Activated CD4-positive, CD25-positive, alpha-beta regulatory T cell treated with anti-CD3 and anti-CD28 coated beads, Interleukin-2, amount 50 U/mL, for 24 hours (primary cell): ENCODE measurements around the gene PLA2G4B.

Source experiments
- ATAC-seq, 2 donors: fragments of 150-1000 bp; cut with Tn5 transposase; one replicate each; pipeline ENCODE4 v1.10.0; 2021; ENCODE audit warnings: mild to moderate bottlenecking in 1 of 2, moderate library complexity in 1 of 2

PLA2G4B gene

DNA sequence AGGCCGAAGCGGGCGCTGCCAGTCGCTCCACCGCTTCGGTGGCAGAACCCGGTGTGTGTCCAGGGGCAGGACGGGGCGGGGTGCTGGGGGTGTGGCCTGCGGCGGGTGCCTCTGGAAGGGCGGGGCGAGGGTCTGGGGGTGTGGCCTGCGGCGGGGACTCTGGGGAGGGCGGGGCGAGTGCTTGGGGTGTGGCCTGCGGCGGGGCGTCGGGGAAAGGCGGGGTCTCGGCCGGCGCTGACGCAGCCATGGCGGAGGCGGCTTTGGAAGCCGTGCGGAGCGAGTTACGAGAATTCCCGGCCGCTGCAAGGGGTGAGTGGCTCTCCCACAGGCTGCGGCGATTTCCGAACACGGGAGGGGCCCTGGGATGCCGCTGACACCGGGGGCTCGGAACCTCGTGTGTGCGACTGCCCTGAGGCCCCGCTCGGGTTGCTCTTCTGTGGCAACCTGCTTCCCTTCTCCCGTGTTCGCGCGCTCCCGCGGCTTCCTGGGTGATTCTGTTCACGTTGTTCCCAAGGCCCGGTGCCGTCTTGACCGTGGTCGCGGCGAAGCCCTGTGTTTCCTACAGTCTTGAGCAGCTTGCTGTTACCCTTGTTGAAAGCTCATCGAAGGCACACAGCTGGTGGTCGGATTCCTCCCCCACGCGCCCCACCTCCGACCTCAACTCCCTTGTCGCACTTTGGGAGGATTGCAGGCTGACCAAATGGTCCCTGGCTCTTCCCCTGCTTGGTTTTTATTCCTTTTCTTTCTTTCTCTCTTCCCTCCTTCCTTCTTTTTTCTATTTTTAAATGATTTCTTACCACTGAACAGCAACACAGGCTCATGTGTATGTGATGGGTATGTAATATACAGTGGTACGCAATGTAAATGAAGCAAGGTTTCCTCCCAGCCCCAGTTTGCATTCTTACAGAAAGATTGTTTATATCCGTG, 10.5 kb upstream of the PLA2G4B start, which contains the start of gene JMJD7:
JMJD7 (plus strand) TSS at position 213 of the 927 bp plus-strand sequence; CDS start at position 246, 33 bp downstream.
- peak; percentile 87 to 90 for ATAC-seq

- no peak for ATAC-seq
Observed at GRCh38 chr15:41828807-41829141, 9.9 kb upstream of the PLA2G4B start.

DNA sequence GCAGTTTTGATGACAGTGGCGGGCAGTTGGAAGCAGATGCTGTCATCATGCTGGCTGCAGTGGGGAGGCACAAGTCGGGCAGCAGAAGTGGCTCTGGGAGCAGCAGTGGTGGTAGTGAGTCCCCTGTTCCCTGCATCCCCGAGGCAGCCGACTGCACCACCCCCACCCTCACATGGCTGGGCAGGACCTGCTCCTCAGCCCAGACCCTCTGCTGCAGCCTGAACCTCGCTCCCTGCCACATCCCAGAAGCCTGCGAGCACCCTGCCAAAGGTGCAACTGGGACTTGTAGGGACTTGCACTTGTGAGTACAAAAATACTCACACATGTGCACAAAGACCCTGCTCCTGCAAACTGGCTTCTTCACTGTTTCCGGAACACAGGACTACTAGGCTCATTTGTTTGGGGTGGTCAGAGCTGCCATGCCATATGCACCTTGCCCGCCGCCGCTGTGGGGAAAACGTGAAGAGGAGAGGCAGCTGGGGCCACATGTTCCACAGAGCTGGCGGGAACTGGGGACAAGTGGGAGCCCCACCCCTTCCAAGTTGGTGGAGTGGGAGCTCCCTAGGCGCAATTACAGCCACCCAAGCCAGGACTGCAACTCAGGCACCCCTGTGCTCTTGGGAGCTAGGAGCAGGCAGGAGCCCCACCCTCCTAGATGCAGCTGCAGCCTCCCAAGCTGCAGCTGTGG, 8.5 kb upstream of the PLA2G4B start:
- no peak for ATAC-seq

DNA sequence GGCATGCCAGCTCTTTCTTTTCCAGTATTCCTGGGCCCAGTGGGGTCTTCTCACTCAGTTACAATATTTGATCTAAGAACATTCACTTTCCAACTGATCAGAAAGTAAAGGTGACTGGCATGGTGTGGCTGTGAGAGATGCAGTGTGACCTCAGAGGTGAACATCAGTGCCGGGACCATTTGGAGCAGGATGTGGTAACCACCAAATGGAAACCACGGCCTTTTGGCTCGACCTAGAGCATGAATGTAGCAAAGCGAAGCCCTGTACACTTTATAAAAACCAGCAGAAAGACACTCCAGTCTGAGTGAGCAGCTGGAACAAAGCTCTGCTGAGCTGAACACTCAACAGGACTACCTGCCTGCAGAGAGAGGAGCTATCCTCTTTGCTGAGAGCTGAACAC, 7.4 kb upstream of the PLA2G4B start:
- peak; percentile 31 to 32 for ATAC-seq

DNA sequence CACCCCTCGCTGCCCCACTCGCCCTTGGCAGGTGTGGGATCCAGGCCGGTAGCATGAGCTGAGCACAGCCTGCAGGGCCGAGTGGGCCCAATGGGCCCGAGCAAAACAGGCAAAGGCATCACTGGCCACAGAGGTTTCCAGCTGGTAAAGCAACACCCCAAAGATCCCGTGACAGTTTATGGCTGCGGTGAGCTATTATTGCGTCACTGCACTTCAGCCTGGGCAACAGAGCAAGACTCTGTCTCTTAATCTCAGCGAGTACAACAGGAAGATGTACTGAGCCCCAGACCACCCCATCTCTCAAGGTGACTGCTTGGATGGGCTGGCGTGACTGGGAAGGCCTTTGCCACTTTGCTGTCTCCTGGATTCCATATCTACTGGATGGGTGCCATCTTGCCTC, 6.4 kb upstream of the PLA2G4B start:
- ATAC-seq, result no peak

DNA sequence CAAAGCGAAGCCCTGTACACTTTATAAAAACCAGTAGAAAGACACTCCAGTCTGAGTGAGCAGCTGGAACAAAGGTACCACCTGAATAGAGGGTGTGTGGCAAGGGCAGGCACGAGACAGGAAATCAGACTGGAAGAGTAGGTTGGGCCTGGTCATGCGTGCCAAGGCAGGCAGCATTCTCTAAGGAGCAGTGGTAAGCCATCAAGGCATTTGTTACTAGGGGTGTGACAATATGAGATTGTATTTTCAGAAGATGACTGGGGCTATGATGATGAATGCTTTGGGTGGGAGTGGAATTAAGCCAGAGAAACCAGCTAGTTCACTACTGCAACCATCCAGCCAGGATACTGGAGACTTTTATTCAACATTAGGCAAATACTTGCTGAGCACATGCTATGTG, 5.8 kb upstream of the PLA2G4B start:
- peak in 1 of 2 donors; percentile 21 for ATAC-seq

- ATAC-seq, result no peak
Observed at GRCh38 chr15:41834096-41834495, 4.6 kb upstream of the PLA2G4B start.

DNA sequence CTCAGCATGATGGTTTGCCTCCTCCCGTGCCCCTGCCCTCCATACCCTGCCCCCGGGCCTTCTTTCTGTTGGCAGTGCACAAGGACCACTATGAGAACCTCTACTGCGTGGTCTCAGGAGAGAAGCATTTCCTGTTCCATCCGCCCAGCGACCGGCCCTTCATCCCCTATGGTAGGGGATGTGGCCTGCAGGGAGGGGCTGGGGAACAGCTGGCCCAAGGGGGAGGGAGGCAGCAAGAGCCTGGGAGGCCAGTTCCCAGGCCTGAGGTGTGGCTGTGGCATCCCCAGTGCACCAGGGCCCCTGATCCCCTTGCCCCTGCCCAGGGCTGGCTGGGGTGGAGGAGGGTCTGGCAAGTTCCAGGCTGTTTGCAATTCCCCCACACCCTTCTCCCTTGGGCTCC, 2.6 kb upstream of the PLA2G4B start:
- no peak for ATAC-seq

DNA sequence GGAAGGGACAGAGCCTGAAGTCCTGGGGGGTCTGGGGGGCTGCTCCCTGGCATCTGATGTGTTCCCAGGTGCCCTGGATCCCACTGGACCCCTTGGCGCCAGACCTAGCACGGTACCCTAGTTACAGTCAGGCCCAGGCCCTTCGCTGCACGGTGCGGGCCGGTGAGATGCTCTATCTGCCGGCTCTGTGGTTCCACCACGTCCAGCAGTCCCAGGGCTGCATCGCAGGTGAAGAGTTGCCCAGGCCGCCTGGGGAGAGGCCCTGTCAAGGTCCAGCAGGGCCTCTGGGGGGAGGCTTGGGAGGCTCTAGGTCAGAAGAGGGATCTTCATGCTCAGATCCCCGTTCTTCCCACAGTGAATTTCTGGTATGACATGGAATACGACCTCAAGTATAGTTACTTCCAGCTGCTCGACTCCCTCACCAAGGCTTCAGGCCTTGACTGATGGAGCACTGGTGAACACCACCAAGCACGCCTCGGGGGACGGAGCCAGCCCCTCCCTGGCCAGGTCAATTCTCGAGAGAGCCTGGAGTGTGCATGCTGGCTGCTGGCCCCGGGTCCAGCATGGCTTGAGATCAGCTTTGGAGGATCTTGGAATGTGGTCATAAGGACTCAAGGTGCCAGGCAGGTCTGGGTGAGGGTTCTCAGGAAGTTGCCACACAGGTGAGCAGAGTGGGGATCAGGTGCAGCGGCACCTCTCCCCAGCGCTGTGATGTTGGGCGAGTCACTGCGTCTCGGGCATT, 1.8 kb upstream of the PLA2G4B start:
- ATAC-seq, result no peak

- no peak for ATAC-seq
Observed at GRCh38 chr15:41839781-41840491, 1.3 kb downstream of the PLA2G4B start.

GRCh38 chr15:41840673-41841072, 2.0 kb downstream of the PLA2G4B start:
- no peak for ATAC-seq

DNA sequence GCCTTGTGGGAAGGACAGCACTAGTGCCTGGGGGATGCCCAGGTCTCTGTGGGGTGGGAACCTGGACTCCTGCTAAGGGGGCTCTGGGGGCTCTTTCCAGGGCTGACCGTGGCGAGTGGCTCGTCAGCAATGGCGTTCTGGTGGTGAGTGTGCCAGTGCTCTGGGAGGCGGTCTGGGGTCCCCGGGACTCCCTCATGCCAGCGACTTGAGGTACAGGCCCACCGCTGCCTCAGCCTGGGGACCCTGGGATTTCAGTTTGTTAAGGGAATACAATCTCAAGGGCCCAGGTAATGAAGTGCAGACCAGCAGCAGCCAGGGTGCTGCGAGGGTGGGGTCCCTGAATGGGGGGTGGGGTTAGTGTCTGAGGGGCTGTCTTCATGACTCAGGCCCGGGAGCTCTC, 2.5 kb downstream of the PLA2G4B start:
- ATAC-seq, result no peak

DNA sequence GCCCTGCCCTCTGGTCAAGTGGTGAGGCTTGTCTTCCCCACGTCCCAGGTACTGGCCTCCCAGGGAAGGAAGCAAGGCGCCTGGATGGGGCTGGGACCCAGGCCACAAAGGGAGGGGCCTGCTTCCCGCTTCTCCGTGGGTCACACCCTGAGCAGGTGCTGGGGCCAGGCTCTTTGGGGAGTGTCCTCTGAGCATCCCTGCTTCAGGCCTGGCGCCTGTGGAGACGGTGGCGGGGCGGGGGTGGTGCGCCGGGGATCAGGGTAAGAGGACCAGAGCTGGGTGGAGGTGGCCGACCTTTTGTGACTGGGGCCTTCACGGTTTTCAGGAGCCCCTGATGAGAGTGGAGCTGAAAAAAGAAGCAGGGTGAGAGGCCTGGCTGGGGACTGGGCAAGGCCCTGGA, 3.6 kb downstream of the PLA2G4B start:
- ATAC-seq, result no peak

DNA sequence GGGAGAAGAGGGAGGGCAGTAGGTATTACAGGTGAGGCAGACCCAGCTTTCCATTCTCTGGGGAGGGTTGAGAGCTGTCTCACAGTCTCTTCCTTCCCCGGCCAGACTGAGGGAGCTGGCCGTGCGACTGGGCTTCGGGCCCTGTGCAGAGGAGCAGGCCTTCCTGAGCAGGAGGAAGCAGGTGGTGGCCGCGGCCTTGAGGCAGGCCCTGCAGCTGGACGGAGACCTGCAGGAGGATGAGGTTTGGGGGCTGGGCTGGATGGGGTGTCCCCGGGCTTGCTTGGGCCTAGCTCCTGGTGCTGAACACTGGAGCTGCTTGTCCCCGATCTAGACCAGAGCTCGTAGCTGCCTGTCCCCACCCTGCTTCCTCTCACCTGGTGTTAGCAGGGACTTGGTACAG, 4.9 kb downstream of the PLA2G4B start:
- ATAC-seq, result no peak

DNA sequence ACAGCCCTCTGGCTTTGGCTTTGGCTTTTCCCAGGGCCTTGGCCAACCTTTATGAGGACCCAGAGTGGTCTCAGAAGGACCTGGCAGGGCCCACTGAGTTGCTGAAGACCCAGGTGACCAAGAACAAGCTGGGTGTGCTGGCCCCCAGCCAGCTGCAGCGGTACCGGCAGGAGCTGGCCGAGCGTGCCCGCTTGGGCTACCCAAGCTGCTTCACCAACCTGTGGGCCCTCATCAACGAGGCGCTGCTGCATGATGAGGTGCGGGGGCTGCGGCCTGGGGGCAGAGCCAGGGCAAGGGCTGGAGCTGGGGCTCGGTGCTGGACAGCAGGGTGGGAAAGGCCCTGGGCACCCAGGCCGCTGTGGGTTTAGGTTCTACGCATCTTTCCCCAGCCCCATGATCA, 6.2 kb downstream of the PLA2G4B start:
- ATAC-seq, result no peak

- no peak for ATAC-seq
Observed at GRCh38 chr15:41847206-41847605, 8.6 kb downstream of the PLA2G4B start.

DNA sequence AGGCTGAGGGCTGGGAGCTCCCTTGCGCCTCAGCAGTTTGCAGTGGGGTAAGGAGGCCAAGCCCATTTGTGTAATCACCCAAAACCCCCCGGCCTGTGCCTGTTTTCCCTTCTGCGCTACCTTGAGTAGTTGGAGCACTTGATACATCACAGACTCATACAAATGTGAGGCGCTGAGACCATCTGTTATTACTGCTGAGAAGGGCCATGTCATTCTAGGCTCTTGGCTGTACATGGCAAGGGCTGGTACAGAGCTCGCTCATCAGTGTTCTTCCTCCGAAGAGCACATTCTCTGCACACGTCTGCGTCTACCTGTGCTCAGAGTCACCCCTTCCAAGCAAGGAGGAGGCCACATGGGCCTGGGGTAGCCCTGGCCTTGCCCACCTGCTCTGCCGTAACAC, 9.3 kb downstream of the PLA2G4B start:
- ATAC-seq, result no peak

DNA sequence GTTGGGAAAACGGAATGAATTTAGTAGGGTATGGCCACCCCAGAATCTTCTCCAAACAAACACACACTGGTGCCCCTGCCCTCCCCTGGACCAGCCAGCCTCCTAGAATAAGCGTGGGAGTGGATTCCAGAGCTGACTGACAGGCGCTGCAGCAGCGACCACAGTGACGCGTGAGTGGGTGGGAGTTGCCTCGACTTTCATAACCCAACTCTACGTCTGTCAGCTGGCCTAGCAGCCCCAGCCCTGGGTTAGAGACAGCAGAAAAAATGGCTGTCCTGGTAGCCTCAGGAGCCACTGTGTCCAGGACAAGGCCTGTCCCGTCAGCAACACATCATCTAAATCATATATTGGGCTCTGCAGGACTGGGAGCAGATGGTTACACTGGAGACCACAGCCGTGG, 10.0 kb downstream of the PLA2G4B start:
- ATAC-seq, result peak; percentile 39 to 62

- no peak for ATAC-seq
Observed at GRCh38 chr15:41849204-41849603, 10.6 kb downstream of the PLA2G4B start.

DNA sequence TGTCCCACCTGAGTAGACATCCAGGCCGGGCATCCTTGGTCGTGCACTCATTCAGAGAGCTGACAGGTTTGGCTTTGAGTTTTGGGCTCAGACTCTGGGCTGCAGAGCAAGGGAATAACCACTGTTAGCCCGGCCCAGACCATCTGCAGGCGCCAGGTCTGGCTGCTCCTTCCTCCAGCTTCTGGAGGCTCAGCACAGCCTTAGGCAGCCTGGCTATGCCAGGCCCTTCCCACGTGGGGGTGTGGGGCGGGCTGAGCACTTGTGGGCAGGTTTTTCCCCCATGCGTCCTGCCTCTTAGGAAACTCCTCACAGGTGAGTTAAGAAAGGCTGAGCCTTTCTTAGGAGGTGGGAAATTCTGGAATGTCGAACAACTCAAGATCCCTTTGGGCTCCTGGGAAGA, 11.2 kb downstream of the PLA2G4B start:
- ATAC-seq, result no peak

GRCh38 chr15:41850482-41851166, 12.0 kb downstream of the PLA2G4B start:
- no peak for ATAC-seq

DNA sequence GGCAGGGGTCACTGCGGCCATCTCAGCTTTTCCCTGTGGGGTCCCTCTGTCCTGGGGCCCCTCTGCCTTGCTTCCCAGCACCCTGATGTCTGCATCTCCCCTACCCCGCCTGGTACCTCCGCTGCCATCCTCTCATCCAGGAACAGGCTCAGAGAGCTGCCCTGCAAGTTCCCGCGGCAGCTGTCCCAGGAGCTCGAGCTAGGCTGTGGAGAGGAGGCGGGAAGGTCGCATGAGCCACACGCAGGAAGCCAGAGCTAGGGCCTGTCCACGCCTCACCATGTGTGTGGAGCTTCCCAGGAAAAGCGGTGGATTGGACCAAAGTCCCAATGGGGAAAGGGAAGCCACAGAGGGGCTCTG, 12.5 kb downstream of the PLA2G4B start:
- ATAC-seq, result no peak
